Measurements from ENCODE around the gene PKN1.
"Not testable (repeated sequence)": the region's sequence is repeated elsewhere in the genome, so short reads cannot be mapped to it uniquely, and the experiment has no call there.

Gene PKN1

GRCh38 chr19:14450168-14450874 is 17.2 kb downstream of the PKN1 start:
- TF ChIP-seq ZFP30 (CRISPR knock-in tag; IDR thresholded peaks at IDR 0.05), result no peak
- no peak for TF ChIP-seq PPARA (CRISPR knock-in tag; IDR thresholded peaks at IDR 0.05; ENCODE audit: borderline replicate concordance)
- TF ChIP-seq ZNF70 (CRISPR knock-in tag; IDR thresholded peaks at IDR 0.05), result no peak
- TF ChIP-seq ZFP3 (CRISPR knock-in tag; IDR thresholded peaks at IDR 0.05), result no peak
- TF ChIP-seq TOX (CRISPR knock-in tag; IDR thresholded peaks at IDR 0.05; ENCODE audit: borderline replicate concordance), result no peak
- ATAC-seq, result peak; percentile 95

GRCh38 chr19:14450876-14451275 is 17.8 kb downstream of the PKN1 start:
- ATAC-seq, result no peak
- TF ChIP-seq CREB5 (CRISPR knock-in tag; IDR thresholded peaks at IDR 0.05; ENCODE audit: low read depth), result no peak
- TF ChIP-seq OSR1 (CRISPR knock-in tag; IDR thresholded peaks at IDR 0.05), result no peak
- TF ChIP-seq ZNF8 (CRISPR knock-in tag; IDR thresholded peaks at IDR 0.05), result no peak
- no peak for TF ChIP-seq RARB (CRISPR knock-in tag; IDR thresholded peaks at IDR 0.05)
- no peak for TF ChIP-seq TOX (CRISPR knock-in tag; IDR thresholded peaks at IDR 0.05; ENCODE audit: borderline replicate concordance)
- no peak for TF ChIP-seq ARNTL (CRISPR knock-in tag; IDR thresholded peaks at IDR 0.05; ENCODE audit: borderline replicate concordance, low read depth)
- TF ChIP-seq TSHZ2 (CRISPR knock-in tag; IDR thresholded peaks at IDR 0.05), result no peak

- ATAC-seq, result not testable (repeated sequence)
These were observed 19.2 kb downstream of the PKN1 start for GRCh38 chr19:14452303-14452702.

GRCh38 chr19:14459703-14460102 is 26.6 kb downstream of the PKN1 start:
- ATAC-seq, result no peak
- TF ChIP-seq TSHZ2 (CRISPR knock-in tag; IDR thresholded peaks at IDR 0.05), result no peak
- no peak for TF ChIP-seq RARB (CRISPR knock-in tag; IDR thresholded peaks at IDR 0.05)
- TF ChIP-seq BACH2 (CRISPR knock-in tag; IDR thresholded peaks at IDR 0.05; ENCODE audit: borderline replicate concordance), result no peak
- TF ChIP-seq SNAI2 (CRISPR knock-in tag; IDR thresholded peaks at IDR 0.05), result no peak
- TF ChIP-seq ISL1 (CRISPR knock-in tag; IDR thresholded peaks at IDR 0.05), result no peak
- no peak for TF ChIP-seq ZFP30 (CRISPR knock-in tag; IDR thresholded peaks at IDR 0.05)
- no peak for TF ChIP-seq OSR1 (CRISPR knock-in tag; IDR thresholded peaks at IDR 0.05)

DNA sequence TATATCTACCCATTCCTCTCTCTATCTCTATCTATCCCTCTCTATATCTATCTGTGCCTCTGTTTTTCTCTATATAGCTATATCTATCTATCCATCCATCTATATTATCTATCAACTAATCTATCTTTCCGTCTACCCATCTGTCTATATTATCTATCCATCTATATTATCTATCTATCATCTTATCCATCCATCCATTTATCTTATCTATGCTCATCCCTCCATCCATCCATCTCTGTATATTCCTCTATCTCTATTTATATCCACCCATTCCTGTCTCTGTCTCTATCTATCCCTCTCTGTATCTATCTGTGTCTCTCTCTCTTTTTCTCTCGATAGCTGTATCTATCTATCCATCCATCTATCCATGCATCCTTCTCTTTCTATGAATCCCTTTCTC is 27.8 kb downstream of the PKN1 start:
- no peak for ATAC-seq
- TF ChIP-seq CSDC2 (CRISPR knock-in tag; IDR thresholded peaks at IDR 0.05) (no peak), ESRRG (CRISPR knock-in tag; IDR thresholded peaks at IDR 0.05) (no peak), ZNF565 (CRISPR knock-in tag; conservative IDR thresholded peaks at IDR 0.05; ENCODE audit: low read depth) (no peak)
- TF ChIP-seq, protein P1, sequence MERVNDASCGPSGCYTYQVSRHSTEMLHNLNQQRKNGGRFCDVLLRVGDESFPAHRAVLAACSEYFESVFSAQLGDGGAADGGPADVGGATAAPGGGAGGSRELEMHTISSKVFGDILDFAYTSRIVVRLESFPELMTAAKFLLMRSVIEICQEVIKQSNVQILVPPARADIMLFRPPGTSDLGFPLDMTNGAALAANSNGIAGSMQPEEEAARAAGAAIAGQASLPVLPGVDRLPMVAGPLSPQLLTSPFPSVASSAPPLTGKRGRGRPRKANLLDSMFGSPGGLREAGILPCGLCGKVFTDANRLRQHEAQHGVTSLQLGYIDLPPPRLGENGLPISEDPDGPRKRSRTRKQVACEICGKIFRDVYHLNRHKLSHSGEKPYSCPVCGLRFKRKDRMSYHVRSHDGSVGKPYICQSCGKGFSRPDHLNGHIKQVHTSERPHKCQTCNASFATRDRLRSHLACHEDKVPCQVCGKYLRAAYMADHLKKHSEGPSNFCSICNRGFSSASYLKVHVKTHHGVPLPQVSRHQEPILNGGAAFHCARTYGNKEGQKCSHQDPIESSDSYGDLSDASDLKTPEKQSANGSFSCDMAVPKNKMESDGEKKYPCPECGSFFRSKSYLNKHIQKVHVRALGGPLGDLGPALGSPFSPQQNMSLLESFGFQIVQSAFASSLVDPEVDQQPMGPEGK (CRISPR knock-in tag; IDR thresholded peaks at IDR 0.05; ENCODE audit: borderline replicate concordance), result no peak

GRCh38 chr19:14462401-14462800 is 29.3 kb downstream of the PKN1 start:
- not testable (repeated sequence) for ATAC-seq
